H1 (cell line): ENCODE data around the gene TEX11. TPM values are rescaled to one million over a fixed set of nuclear protein-coding genes. Genes with fewer than 3 reads are reported as not detected.

Experiments used
- CTCF ChIA-PET: fragments of 300-600 bp; sonication (Branson Sonifier 250); formaldehyde crosslinking; loops from one replicate; lab custom pipeline; 2021; ENCODE audit not compliant: partially characterized antibody; lab: Charles Lee
- POLR2A ChIA-PET: fragments of 300-600 bp; sonication (Branson Sonifier 250); formaldehyde crosslinking; loops from one replicate; lab custom pipeline; 2021; ENCODE audit warnings: inconsistent platforms; ENCODE audit not compliant: partially characterized antibody; lab: Charles Lee
- DNase-seq, 2 experiments: peaks; one replicate each; pipeline versions ENCODE4 v3.0.0 to v3.0.0-alpha.2; 2010 to 2022; ENCODE audit warnings: low spot score in 2 of 2, low read depth in 1 of 2, mixed read lengths in 1 of 2
- FAIRE-seq: peaks from 2 replicates; lab custom pipeline; 2011; peaks lifted over from hg19 to GRCh38; lab: Jason Lieb, UNC
- H2AFZ ChIP-seq: 2 replicates; pipeline ENCODE4 v1.8.1; 2012; ENCODE audit warnings: low read length, inconsistent platforms
- H2AK5ac ChIP-seq: 2 replicates; pipeline ENCODE4 v1.6.1; 2013; ENCODE audit warnings: low read depth, low read length
- H2BK120ac ChIP-seq: replicated peaks from 2 replicates; pipeline ENCODE3; 2013; ENCODE audit warnings: low read depth, low read length, inconsistent platforms
- H2BK12ac ChIP-seq: 2 replicates; pipeline ENCODE4 v1.6.1; 2013; ENCODE audit warnings: low read depth, low read length
- H2BK15ac ChIP-seq: 2 replicates; pipeline ENCODE4 v1.6.1; 2013; ENCODE audit warnings: low read length
- H2BK20ac ChIP-seq: 2 replicates; pipeline ENCODE4 v1.6.1; 2013; ENCODE audit warnings: low read length
- H2BK5ac ChIP-seq: 2 replicates; pipeline ENCODE4 v1.6.1; 2013; ENCODE audit warnings: low read depth, low read length
- H3K14ac ChIP-seq: 2 replicates; pipeline ENCODE4 v1.6.1; 2013; ENCODE audit warnings: inconsistent platforms; ENCODE audit not compliant: insufficient read length
- H3K18ac ChIP-seq: 2 replicates; pipeline ENCODE4 v1.6.1; 2013; ENCODE audit warnings: low read length; ENCODE audit errors: extremely low read depth
- H3K23ac ChIP-seq: 2 replicates; pipeline ENCODE4 v1.6.1; 2013; ENCODE audit warnings: inconsistent platforms; ENCODE audit not compliant: insufficient read length
- H3K23me2 ChIP-seq: 2 replicates; pipeline ENCODE4 v1.6.1; 2013; ENCODE audit warnings: low read depth, low read length
- H3K27ac ChIP-seq: 2 replicates; pipeline ENCODE4 v1.6.1; 2011; ENCODE audit warnings: low read depth, low read length, inconsistent platforms
- H3K27me3 ChIP-seq, 4 experiments: replicated peaks in 1 of 4; 1 replicate in 1 of 4; 2 replicates in 3 of 4; pipeline versions ENCODE4 v1.6.1 to v1.8.1; 2011 to 2013; ENCODE audit warnings: low read length in 3 of 4, mild to moderate bottlenecking in 3 of 4, inconsistent platforms in 2 of 4, mixed read lengths in 2 of 4, moderate library complexity in 1 of 4; ENCODE audit not compliant: control insufficient read depth in 3 of 4, insufficient read depth in 3 of 4; ENCODE audit errors: extremely low read depth in 1 of 4
- H3K36me3 ChIP-seq, 4 experiments: 2 replicates each; pipeline versions ENCODE4 v1.6.1 to v1.8.1; 2011 to 2013; ENCODE audit warnings: mild to moderate bottlenecking in 4 of 4, low read length in 3 of 4, moderate library complexity in 2 of 4, control low read depth in 1 of 4, inconsistent platforms in 1 of 4; ENCODE audit not compliant: insufficient read depth in 4 of 4, control insufficient read depth in 2 of 4
- H3K4ac ChIP-seq: replicated peaks from 2 replicates; pipeline ENCODE3; 2013; ENCODE audit warnings: low read length, low read depth, mixed read lengths, inconsistent platforms; ENCODE audit not compliant: insufficient read length
- H3K4me1 ChIP-seq, 4 experiments: replicated peaks in 1 of 4; 1 replicate in 1 of 4; 2 replicates in 3 of 4; pipeline versions ENCODE4 v1.6.1 to v1.8.1; 2011 to 2013; ENCODE audit warnings: low read length in 3 of 4, inconsistent platforms in 2 of 4, mixed read lengths in 1 of 4; ENCODE audit not compliant: insufficient read depth in 4 of 4, control insufficient read depth in 3 of 4
- H3K4me2 ChIP-seq, 2 experiments: 2 replicates each; pipeline versions ENCODE4 v1.6.1 to v1.8.1; 2011 to 2013; ENCODE audit warnings: low read depth in 2 of 2, low read length in 2 of 2, control low read depth in 1 of 2, inconsistent platforms in 1 of 2, mild to moderate bottlenecking in 1 of 2; ENCODE audit not compliant: insufficient read depth in 1 of 2
- H3K4me3 ChIP-seq, 4 experiments: fragments of 200-600, 300-600 bp in 1 of 4; sonication (generic), shearing (Covaris generic), sonication (Bioruptor Twin) in 1 of 4; 2 replicates each; pipeline versions ENCODE4 v1.5.1 to v1.8.1; 2011 to 2016; ENCODE audit warnings: low read length in 4 of 4, low read depth in 3 of 4, control low read depth in 2 of 4, inconsistent platforms in 2 of 4, mild to moderate bottlenecking in 2 of 4, mixed read lengths in 1 of 4, moderate library complexity in 1 of 4; ENCODE audit not compliant: insufficient read depth in 2 of 4; ENCODE audit errors: extremely low read depth in 1 of 4
- H3K56ac ChIP-seq: replicated peaks from 2 replicates; pipeline ENCODE3; 2013; ENCODE audit warnings: low read depth, mild to moderate bottlenecking, mixed read lengths, low read length, inconsistent platforms; ENCODE audit not compliant: insufficient read length
- H3K79me1 ChIP-seq: 2 replicates; pipeline ENCODE4 v1.6.1; 2013; ENCODE audit warnings: low read depth, low read length, control low read depth
- H3K79me2 ChIP-seq, 2 experiments: 2 replicates each; pipeline versions ENCODE4 v1.6.1 to v1.8.1; 2012 to 2013; ENCODE audit warnings: low read length in 2 of 2, mild to moderate bottlenecking in 2 of 2, inconsistent platforms in 1 of 2; ENCODE audit not compliant: insufficient read depth in 2 of 2, control insufficient read depth in 1 of 2
- H3K9ac ChIP-seq, 4 experiments: replicated peaks in 1 of 4; 1 replicate in 1 of 4; 2 replicates in 3 of 4; pipeline versions ENCODE4 v1.6.1 to v1.8.1; 2011 to 2013; ENCODE audit warnings: low read depth in 3 of 4, low read length in 3 of 4, control low read depth in 2 of 4, mild to moderate bottlenecking in 2 of 4, moderate library complexity in 2 of 4, inconsistent platforms in 1 of 4; ENCODE audit errors: extremely low read depth in 1 of 4
- H3K9me3 ChIP-seq, 2 experiments: 2 replicates each; pipeline versions ENCODE4 v1.6.1 to v1.8.1; 2012 to 2013; ENCODE audit warnings: mild to moderate bottlenecking in 2 of 2, moderate library complexity in 2 of 2, control low read depth in 1 of 2, inconsistent platforms in 1 of 2, low read depth in 1 of 2, low read length in 1 of 2, mixed read lengths in 1 of 2; ENCODE audit not compliant: insufficient read depth in 2 of 2
- H4K20me1 ChIP-seq, 2 experiments: replicated peaks in 1 of 2; 2 replicates each; pipeline versions ENCODE3 to v1.8.1; 2011 to 2013; ENCODE audit warnings: inconsistent platforms in 2 of 2, low read length in 2 of 2, mild to moderate bottlenecking in 1 of 2; ENCODE audit not compliant: insufficient read depth in 2 of 2, control insufficient read depth in 1 of 2
- H4K5ac ChIP-seq: 2 replicates; pipeline ENCODE4 v1.6.1; 2013; ENCODE audit warnings: low read length, low read depth, mixed read lengths, inconsistent platforms; ENCODE audit not compliant: insufficient read length
- H4K8ac ChIP-seq: 2 replicates; pipeline ENCODE4 v1.8.0; 2013; ENCODE audit warnings: mild to moderate bottlenecking, moderate library complexity, low read length, inconsistent platforms; ENCODE audit not compliant: insufficient read depth; ENCODE audit errors: extremely low read depth
- H4K91ac ChIP-seq: replicated peaks from 2 replicates; pipeline ENCODE3; 2013; ENCODE audit warnings: low read length, mixed read lengths, inconsistent platforms; ENCODE audit not compliant: insufficient read length
- BCL11A ChIP-seq, 2 experiments: IDR thresholded peaks; one replicate each; pipeline ENCODE4 v1.6.1; 2011; ENCODE audit warnings: low read depth in 2 of 2, low read length in 2 of 2, mild to moderate bottlenecking in 2 of 2
- CHD1 ChIP-seq: IDR thresholded peaks from 2 replicates; pipeline ENCODE4 v1.6.1; 2012; ENCODE audit warnings: low read depth, low read length, improper control_type of control experiment
- CREB1 ChIP-seq: IDR thresholded peaks from 2 replicates; pipeline ENCODE4 v1.6.1; 2012; ENCODE audit warnings: inconsistent platforms
- EZH2 ChIP-seq: fragments of 200-600 bp; sonication (generic); IDR thresholded peaks from 2 replicates; pipeline ENCODE4 v1.7.1; 2012; ENCODE audit warnings: low read depth, mild to moderate bottlenecking, moderate library complexity, low read length, inconsistent platforms; ENCODE audit not compliant: severe bottlenecking
- POLR2AphosphoS5 ChIP-seq: IDR thresholded peaks from 2 replicates; pipeline ENCODE4 v1.6.1; 2011; ENCODE audit warnings: low read depth, low read length
- RFX5 ChIP-seq: IDR thresholded peaks from 2 replicates; pipeline ENCODE4 v1.6.1; 2011; ENCODE audit warnings: low read depth, low read length, improper control_type of control experiment, borderline replicate concordance
- SP2 ChIP-seq: IDR thresholded peaks from 2 replicates; pipeline ENCODE4 v1.6.1; 2012; ENCODE audit warnings: mild to moderate bottlenecking, low read length, inconsistent platforms
- TAF1 ChIP-seq: IDR thresholded peaks from 2 replicates; pipeline ENCODE4 v1.6.1; 2011; ENCODE audit warnings: mild to moderate bottlenecking, low read depth, low read length
- TCF12 ChIP-seq: IDR thresholded peaks from 2 replicates; pipeline ENCODE4 v1.6.1; 2011; ENCODE audit warnings: low read depth, mild to moderate bottlenecking, low read length
- WGBS, 2 experiments: shearing (Covaris generic) in 1 of 2; methylation state at CpG; one replicate each; pipeline versions ENCODE4 v1.1.6 to v1.1.7; 2013 to 2015; ENCODE audit warnings: low lambda C conversion rate in 2 of 2, mixed read lengths in 2 of 2, inconsistent platforms in 1 of 2, low coverage in 1 of 2, missing lambda C conversion rate in 1 of 2; ENCODE audit not compliant: insufficient replicate concordance in 2 of 2, insufficient coverage in 1 of 2, insufficient read length in 1 of 2; ENCODE audit errors: extremely low coverage in 1 of 2, missing lambda C conversion rate in 1 of 2; 5-methylcytosine and 5-hydroxymethylcytosine counted together
- polyA plus RNA-seq, 7 experiments: library from polyadenylated mRNA; depleted of rRNA in 3 of 7; stranded (reverse) in 5 of 7; unstranded in 2 of 7; fragments of >200 nt in 5 of 7; fragments of 200-250 nt in 2 of 7; gene quantifications; 1 replicate in 5 of 7; 2 replicates in 1 of 7; 4 replicates in 1 of 7; pipeline versions ENCODE4 v1.2.1 to v1.2.3, GENCODE V29; 2011 to 2013; ENCODE audit warnings: missing spikeins in 2 of 7, mixed read lengths in 2 of 7
- total RNA-seq: library from RNA; stranded (reverse); fragmentation: NEBNext Ultra II Directional; extraction: Animal tissue kit (Norgen Biotek cat#: 25700); gene quantifications from 2 replicates; pipeline ENCODE4 v1.2.1, GENCODE V29; 2021
- TF ChIP-seq, protein P1 (sequence below): IDR thresholded peaks from 2 replicates; pipeline ENCODE4 v1.6.1; 2011; ENCODE audit warnings: low read length, improper control_type of control experiment

TEX11 gene
- total and polyA plus RNA-seq, 2 of the 8 experiments (the other 6 are each of a cell fraction or from before 2014, with no cell fraction given) = 0.11 to 0.74 TPM

DNA sequence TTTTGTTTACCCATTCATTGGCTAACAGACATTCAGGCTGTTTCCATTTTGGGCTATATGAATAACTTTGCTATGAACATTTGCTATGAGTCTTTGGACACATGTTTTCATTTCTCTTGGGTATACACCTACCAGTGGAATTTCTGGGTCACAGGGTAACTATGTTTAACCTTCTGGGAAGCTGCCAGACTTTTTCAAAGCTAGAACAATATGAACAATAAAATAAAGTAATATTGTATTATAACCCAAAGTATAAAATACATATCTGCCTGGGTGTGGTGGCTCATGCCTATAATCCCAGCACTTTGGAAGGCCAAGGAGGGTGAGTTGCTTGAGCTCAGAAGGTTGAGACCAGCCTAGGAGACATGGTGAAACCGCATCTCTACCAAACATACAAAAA is 373.3 kb downstream of the TEX11 start:
- no peak overlapping the region for H2AK5ac ChIP-seq
- H2BK120ac ChIP-seq = no peak overlapping the region
- H3K79me1 ChIP-seq = no peaks in the 10 kb centered on the region
- H3K23me2 ChIP-seq = no peaks in the 10 kb centered on the region
- H2AFZ ChIP-seq = no peak overlapping the region
- no peaks in the 10 kb centered on the region for H3K9me3 ChIP-seq
- ChIA-PET POLR2A (no interaction called here), CTCF (no interaction called here)
- no peaks in the 10 kb centered on the region for H3K4me1 ChIP-seq
- no peaks in the 10 kb centered on the region for H4K20me1 ChIP-seq
- H3K18ac ChIP-seq = no peak overlapping the region
- no peak overlapping the region for H3K4me3 ChIP-seq
- H3K27me3 ChIP-seq = no peaks in the 10 kb centered on the region
- no peak overlapping the region for H3K56ac ChIP-seq
- no peak overlapping the region for H3K4me2 ChIP-seq
- no peak overlapping the region for H3K4ac ChIP-seq
- WGBS, 2 experiments = 100% methylated on average over 1 of the region's 1 CpG; no CpG with 5 or more reads in 1 of the 2 experiments
- no peaks in the 10 kb centered on the region for H3K79me2 ChIP-seq
- H4K8ac ChIP-seq = no peak overlapping the region
- H3K23ac ChIP-seq = no peak overlapping the region
- H3K36me3 ChIP-seq = no peaks in the 10 kb centered on the region
- H4K5ac ChIP-seq = no peak overlapping the region
- DNase-seq (no peak), FAIRE-seq (no peak)
- no peak for TF ChIP-seq SP2
- TF ChIP-seq TCF12 = no peak
- TF ChIP-seq CHD1 = no peak
- no peak for TF ChIP-seq EZH2
- no peak for TF ChIP-seq RFX5
- TF ChIP-seq, protein P1, sequence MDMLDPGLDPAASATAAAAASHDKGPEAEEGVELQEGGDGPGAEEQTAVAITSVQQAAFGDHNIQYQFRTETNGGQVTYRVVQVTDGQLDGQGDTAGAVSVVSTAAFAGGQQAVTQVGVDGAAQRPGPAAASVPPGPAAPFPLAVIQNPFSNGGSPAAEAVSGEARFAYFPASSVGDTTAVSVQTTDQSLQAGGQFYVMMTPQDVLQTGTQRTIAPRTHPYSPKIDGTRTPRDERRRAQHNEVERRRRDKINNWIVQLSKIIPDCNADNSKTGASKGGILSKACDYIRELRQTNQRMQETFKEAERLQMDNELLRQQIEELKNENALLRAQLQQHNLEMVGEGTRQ = no peak
- no peak for TF ChIP-seq POLR2AphosphoS5
- TF ChIP-seq BCL11A (IDR thresholded peaks at IDR 0.05; ENCODE audit: low read depth in 2 of 2, low read length in 2 of 2) = no peak
- TF ChIP-seq CREB1 = no peak
- no peak for TF ChIP-seq TAF1
- H2BK20ac ChIP-seq = no peak overlapping the region
- no peak overlapping the region for H3K27ac ChIP-seq
- H3K14ac ChIP-seq = no peak overlapping the region
- no peak overlapping the region for H2BK15ac ChIP-seq
- H4K91ac ChIP-seq = no peak overlapping the region
- no peak overlapping the region for H2BK5ac ChIP-seq
- no peak overlapping the region for H2BK12ac ChIP-seq
- no peak overlapping the region for H3K9ac ChIP-seq
